ENCODE data around the gene MYO1G.

DNA sequence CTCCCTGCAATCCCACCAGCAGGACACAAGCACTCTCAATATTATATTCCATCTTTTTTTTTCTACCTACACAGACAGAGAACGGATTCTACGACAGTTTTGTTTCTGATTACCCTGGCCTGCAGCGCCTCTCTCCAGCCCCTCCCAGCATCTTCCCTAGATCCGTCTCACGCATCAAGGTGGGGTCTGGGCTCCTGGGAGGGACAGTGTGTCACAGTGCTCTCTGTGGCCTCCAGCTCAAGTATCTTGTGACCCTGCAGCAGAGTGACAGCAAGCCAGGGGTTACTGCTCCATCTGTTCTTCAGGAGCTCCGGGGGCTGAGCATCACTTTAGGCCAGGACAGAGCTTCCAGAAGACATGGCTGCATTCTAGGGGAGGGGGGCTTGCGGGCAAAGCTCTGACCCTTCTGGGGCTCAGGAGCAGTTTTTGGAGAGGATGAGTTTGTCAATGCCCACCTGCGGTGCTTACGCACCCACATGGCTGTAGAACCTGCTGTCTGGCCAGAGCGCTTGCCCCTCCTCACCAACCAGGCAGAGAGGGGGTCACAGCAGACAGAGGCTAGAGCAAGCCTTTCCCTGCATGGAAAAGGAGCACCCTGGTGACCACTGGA, 22.6 kb downstream of the MYO1G start:
- TF ChIP-seq TARDBP (IDR thresholded peaks at IDR 0.05; ENCODE audit: borderline replicate concordance) (no peak), HCFC1 (IDR thresholded peaks at IDR 0.05; ENCODE audit: low read length) (no peak)

All from GM12878 (cell line).